ENCODE data around the gene HOXD8.

- TF ChIP-seq CTCF (IDR thresholded peaks at IDR 0.05; ENCODE audit: low read depth, low read length): no peak
- TF ChIP-seq MAX (IDR thresholded peaks at IDR 0.05; ENCODE audit: low read depth, low read length): no peak
- TF ChIP-seq POLR2A (IDR thresholded peaks at IDR 0.05; ENCODE audit: extremely low read depth, insufficient read length): no peak
- TF ChIP-seq MYC (IDR thresholded peaks at IDR 0.05; ENCODE audit: low read depth, low read length): no peak
Measured at GRCh38 chr2:176149481-176149938, 20.0 kb downstream of the HOXD8 start.
